Measurements from ENCODE around the gene NSRP1.
"Not testable (repeated sequence)": the region's sequence is repeated elsewhere in the genome, so short reads cannot be mapped to it uniquely, and the experiment has no call there.

NSRP1 gene

GRCh38 chr17:30188211-30188939 lies 71.8 kb downstream of the NSRP1 start:
- no peak for DNase-seq

GRCh38 chr17:30191072-30191471 lies 74.5 kb downstream of the NSRP1 start:
- no peak for DNase-seq

GRCh38 chr17:30196504-30196903 lies 79.9 kb downstream of the NSRP1 start:
- DNase-seq: no peak

GRCh38 chr17:30197416-30197815 lies 80.8 kb downstream of the NSRP1 start:
- DNase-seq: no peak

- DNase-seq: no peak
Observed at GRCh38 chr17:30199600-30199999, 83.0 kb downstream of the NSRP1 start.

GRCh38 chr17:30200106-30200505 lies 83.5 kb downstream of the NSRP1 start:
- DNase-seq: no peak

GRCh38 chr17:30200656-30201055 lies 84.0 kb downstream of the NSRP1 start:
- not testable (repeated sequence) for DNase-seq

GRCh38 chr17:30203471-30203981 lies 86.9 kb downstream of the NSRP1 start:
- no peak for DNase-seq

GRCh38 chr17:30207655-30208054 lies 91.0 kb downstream of the NSRP1 start:
- no peak for DNase-seq

- DNase-seq: no peak
Observed at GRCh38 chr17:30208214-30208613, 91.6 kb downstream of the NSRP1 start.

GRCh38 chr17:30209930-30210329 lies 93.3 kb downstream of the NSRP1 start:
- no peak for DNase-seq

- DNase-seq: no peak
Observed at GRCh38 chr17:30210366-30210765, 93.8 kb downstream of the NSRP1 start.

GRCh38 chr17:30210901-30211300 lies 94.3 kb downstream of the NSRP1 start:
- DNase-seq: no peak

GRCh38 chr17:30211371-30211770 lies 94.8 kb downstream of the NSRP1 start:
- no peak for DNase-seq

GRCh38 chr17:30212750-30213149 lies 96.1 kb downstream of the NSRP1 start:
- no peak for DNase-seq

GRCh38 chr17:30217054-30217453 lies 100.4 kb downstream of the NSRP1 start:
- DNase-seq: no peak

- DNase-seq: no peak
Observed at GRCh38 chr17:30217746-30218245, 101.2 kb downstream of the NSRP1 start.

- DNase-seq: no peak
Observed at GRCh38 chr17:30218799-30219198, 102.2 kb downstream of the NSRP1 start.

GRCh38 chr17:30219315-30219714 lies 102.7 kb downstream of the NSRP1 start:
- DNase-seq: no peak

- no peak for DNase-seq
Observed at GRCh38 chr17:30219833-30220232, 103.2 kb downstream of the NSRP1 start.

- DNase-seq: no peak
Observed at GRCh38 chr17:30220414-30220813, 103.8 kb downstream of the NSRP1 start.

- DNase-seq: no peak
Observed at GRCh38 chr17:30221346-30221745, 104.7 kb downstream of the NSRP1 start.

- no peak for DNase-seq
Observed at GRCh38 chr17:30222251-30222650, 105.6 kb downstream of the NSRP1 start.

GRCh38 chr17:30222721-30223175 lies 106.1 kb downstream of the NSRP1 start:
- no peak for DNase-seq

Measured in CD4-positive, alpha-beta T cell treated with Interleukin-1 beta for 1 hour (primary cell).